ENCODE results near the gene TCIRG1.

TCIRG1 gene

GRCh38 chr11:68040957-68041591, 2.2 kb downstream of the TCIRG1 start:
- no peak for DNase-seq (ENCODE audit: low read depth)
- H3K4me3 ChIP-seq (ENCODE audit: low read depth, low read length): peak overlapping the region; percentile 93
- TF ChIP-seq CTCF (IDR thresholded peaks at IDR 0.05; ENCODE audit: insufficient read depth, low read depth, low read length, missing control alignments): no peak

DNA sequence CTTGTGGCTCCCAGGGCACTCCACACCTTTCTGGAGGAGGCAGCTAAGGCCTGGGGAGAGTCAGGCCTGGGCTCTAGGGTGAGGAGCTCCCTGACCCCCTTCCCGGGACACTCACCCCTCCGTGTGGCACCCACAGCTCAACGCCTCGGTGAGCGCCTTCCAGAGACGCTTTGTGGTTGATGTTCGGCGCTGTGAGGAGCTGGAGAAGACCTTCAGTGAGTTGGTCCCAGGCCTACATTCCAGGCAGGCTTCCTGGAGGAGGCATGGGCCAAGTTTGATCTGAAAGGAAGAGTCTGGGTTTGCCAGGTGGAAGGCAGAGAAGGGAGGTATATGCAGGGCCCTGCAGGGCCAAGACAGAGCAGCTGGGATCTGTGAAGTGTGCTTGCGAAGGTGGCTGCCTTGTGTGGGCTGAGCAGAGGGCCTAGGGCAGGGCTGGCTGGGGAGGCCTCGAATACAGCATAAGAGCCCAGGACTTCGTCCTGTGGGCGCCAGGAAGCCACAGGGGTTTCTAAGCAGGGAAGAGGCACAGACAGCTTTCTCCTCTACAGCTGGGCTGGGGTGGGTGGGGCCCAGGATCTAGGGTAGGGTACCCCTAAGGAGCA, 2.9 kb downstream of the TCIRG1 start:
- DNase-seq (ENCODE audit: low read depth): no peak
- no peak for TF ChIP-seq CTCF (IDR thresholded peaks at IDR 0.05; ENCODE audit: insufficient read depth, low read depth, low read length, missing control alignments)
- H3K4me3 ChIP-seq (ENCODE audit: low read depth, low read length): no peak overlapping the region

GRCh38 chr11:68042219-68043028, 3.6 kb downstream of the TCIRG1 start:
- no peak for TF ChIP-seq CTCF (IDR thresholded peaks at IDR 0.05; ENCODE audit: insufficient read depth, low read depth, low read length, missing control alignments)
- no peak overlapping the region for H3K4me3 ChIP-seq (ENCODE audit: low read depth, low read length)
- no peak for DNase-seq (ENCODE audit: low read depth)

GRCh38 chr11:68043029-68043348, 4.2 kb downstream of the TCIRG1 start:
- no peak for TF ChIP-seq CTCF (IDR thresholded peaks at IDR 0.05; ENCODE audit: insufficient read depth, low read depth, low read length, missing control alignments)
- DNase-seq (ENCODE audit: low read depth): no peak

DNA sequence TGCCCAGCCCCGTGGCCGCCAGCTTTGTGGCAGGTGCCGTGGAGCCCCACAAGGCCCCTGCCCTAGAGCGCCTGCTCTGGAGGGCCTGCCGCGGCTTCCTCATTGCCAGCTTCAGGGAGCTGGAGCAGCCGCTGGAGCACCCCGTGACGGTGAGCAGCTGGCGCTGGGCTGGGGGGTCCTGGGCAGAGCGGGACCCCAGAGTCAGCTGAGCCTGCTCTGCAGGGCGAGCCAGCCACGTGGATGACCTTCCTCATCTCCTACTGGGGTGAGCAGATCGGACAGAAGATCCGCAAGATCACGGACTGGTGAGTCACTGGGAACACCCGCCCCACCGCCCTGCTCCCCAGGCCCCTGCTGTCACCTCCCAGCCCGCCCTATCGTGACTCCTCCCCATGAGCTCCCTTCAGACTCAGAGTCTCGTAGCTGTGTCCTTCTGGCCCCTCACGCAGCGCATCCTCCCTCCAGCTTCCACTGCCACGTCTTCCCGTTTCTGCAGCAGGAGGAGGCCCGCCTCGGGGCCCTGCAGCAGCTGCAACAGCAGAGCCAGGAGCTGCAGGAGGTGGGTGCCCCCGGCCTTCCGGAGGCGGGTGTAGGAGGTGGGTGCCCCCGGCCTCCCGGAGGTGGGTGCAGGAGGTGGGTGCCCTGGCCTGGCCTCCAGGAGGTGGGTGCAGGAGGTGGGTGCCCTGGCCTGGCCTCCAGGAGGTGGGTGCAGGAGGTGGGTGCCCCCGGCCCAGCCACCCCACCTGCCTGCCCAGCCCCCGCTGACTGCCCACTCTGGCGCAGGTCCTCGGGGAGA, 4.7 kb downstream of the TCIRG1 start:
- DNase-seq (ENCODE audit: low read depth): no peak
- no peak overlapping the region for H3K4me3 ChIP-seq (ENCODE audit: low read depth, low read length)
- TF ChIP-seq CTCF (IDR thresholded peaks at IDR 0.05; ENCODE audit: insufficient read depth, low read depth, low read length, missing control alignments): no peak

More at GRCh38 chr11:68043029-68043348, 4.2 kb downstream of the TCIRG1 start:
- no peak overlapping the region for H3K4me3 ChIP-seq (ENCODE audit: low read depth, low read length)

- TF ChIP-seq CTCF (IDR thresholded peaks at IDR 0.05; ENCODE audit: insufficient read depth, low read depth, low read length, missing control alignments): no peak
- no peak for DNase-seq (ENCODE audit: low read depth)
- no peak overlapping the region for H3K4me3 ChIP-seq (ENCODE audit: low read depth, low read length)
Measured at GRCh38 chr11:68044145-68044813, 5.5 kb downstream of the TCIRG1 start.

Measured in GM12865 (cell line).